Right cardiac atrium (tissue), 5 donors: ENCODE data around the gene CECR2. TPM values are rescaled to one million over a fixed set of nuclear protein-coding genes. Genes with fewer than 3 reads are reported as not detected.
"Not testable (repeated sequence)": the region's sequence is repeated elsewhere in the genome, so short reads cannot be mapped to it uniquely, and the experiment has no call there.

Source experiments
- ATAC-seq, 2 donors: fragments of 200-7000 bp; cut with Tn5 transposase; one replicate each; pipeline versions ENCODE4 v1.8.0 to v1.9.1; 2020; ENCODE audit warnings: moderate library complexity in 2 of 2, mild to moderate bottlenecking in 1 of 2
- DNase-seq, 3 donors: peaks; one replicate each; pipeline ENCODE4 v3.0.0-alpha.2; 2020
- H3K27ac ChIP-seq: one replicate; pipeline ENCODE4 v1.5.1; 2013; ENCODE audit warnings: mild to moderate bottlenecking, low read length, control low read depth, moderate library complexity
- H3K27me3 ChIP-seq: one replicate; pipeline ENCODE4 v1.6.1; 2013; ENCODE audit not compliant: control insufficient read depth, insufficient read depth
- H3K4me1 ChIP-seq: one replicate; pipeline ENCODE4 v1.6.1; 2013; ENCODE audit warnings: low read length; ENCODE audit not compliant: control insufficient read depth, insufficient read depth
- H3K4me3 ChIP-seq: one replicate; pipeline ENCODE4 v1.5.1; 2013; ENCODE audit warnings: low read length, control low read depth
- H3K9me3 ChIP-seq: one replicate; pipeline ENCODE4 v1.6.1; 2013; ENCODE audit warnings: low read length; ENCODE audit not compliant: control insufficient read depth
- WGBS: extraction: QIAGEN DNeasy Blood & Tissue Kit; methylation state at CpG from one replicate; pipeline ENCODE4 v1.1.7; 2013; 5-methylcytosine and 5-hydroxymethylcytosine counted together
- intact Hi-C, 4 donors: fragments of 100-400 bp; cut with DNase I; formaldehyde crosslinking; loops; one replicate each; pipeline versions ENCODE4 v1.11.0 to v1.14.0; 2022 to 2023
- polyA plus RNA-seq: library from polyadenylated mRNA; stranded (reverse); fragments of 200-250 nt; gene quantifications from one replicate; pipeline ENCODE4 v1.2.3, GENCODE V29; 2013
- total RNA-seq, 4 donors: library from RNA; stranded (reverse); fragmentation: NEBNext Ultra II Directional; extraction: Animal tissue kit (Norgen Biotek cat#: 25700); gene quantifications; one replicate each; pipeline ENCODE4 v1.2.1, GENCODE V29; 2021
- donor health status: healthy with polysubstance abuse.
- donor health status: DM: no; HTN: yes; CAD: no.
- donor health status: DM: no; HTN: no; CAD: no.
- donor health status: DM: no; HTN: yes; CAD: no; lungs with severe emphysema.
- donor health status: DM: yes; HTN: yes; CAD: no.

Gene CECR2
- total and polyA plus RNA-seq, 5 donors: 3.4 to 8.3 (median 4.3) TPM

GRCh38 chr22:17549655-17550054 lies 180.4 kb downstream of the CECR2 start:
- no peaks in the 10 kb centered on the region for H3K27me3 ChIP-seq
- intact Hi-C loops: loop anchor here in 1 of 4 donors (10.0 kb wide), 1 partner anchor 75 kb away; the partner anchor contains the start of gene ATP6V1E1
- no peaks in the 10 kb centered on the region for H3K4me1 ChIP-seq
- H3K9me3 ChIP-seq: no peaks in the 10 kb centered on the region
- no peak overlapping the region for H3K4me3 ChIP-seq
- no peak for ATAC-seq
- WGBS: 91% methylated on average over 5 of the region's 5 CpGs
- no peak overlapping the region for H3K27ac ChIP-seq
- DNase-seq: no peak

- Histone ChIP-seq H3K4me3 (no peak overlapping the region), H3K4me1 (no peaks in the 10 kb centered on the region), H3K27ac (no peak overlapping the region), H3K9me3 (no peaks in the 10 kb centered on the region), H3K27me3 (no peaks in the 10 kb centered on the region)
- DNase-seq: peak in 2 of 3 donors; percentile 57 to 68
- ATAC-seq: peak; percentile 77 to 79
- intact Hi-C loops: loop anchor here in 1 of 4 donors (10.0 kb wide), 1 partner anchor 72 kb away; the partner anchor contains the start of gene ATP6V1E1
- WGBS: 48% methylated on average over 7 of the region's 7 CpGs
Observed at GRCh38 chr22:17552737-17553136, 183.5 kb downstream of the CECR2 start.

DNA sequence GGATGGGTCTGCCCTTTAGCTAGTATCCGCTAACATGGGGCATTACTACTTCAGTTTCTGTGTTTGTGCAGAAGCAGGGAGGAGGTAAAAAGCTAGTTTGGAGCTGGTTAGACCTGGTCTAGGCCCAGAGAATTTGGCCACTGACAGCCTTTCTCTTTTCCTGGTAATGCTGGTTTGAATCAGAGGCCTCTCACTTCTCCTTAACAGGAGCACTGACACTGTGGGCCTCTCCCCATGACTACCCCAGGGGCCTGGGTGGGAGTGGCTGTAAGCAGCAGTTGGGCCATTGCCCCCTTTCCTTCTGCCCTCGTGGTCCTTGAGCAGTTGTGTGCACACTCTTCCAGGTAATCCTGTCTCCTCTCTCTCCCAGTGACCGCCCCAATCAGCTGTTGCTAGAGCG lies 185.6 kb downstream of the CECR2 start:
- no peak overlapping the region for H3K27ac ChIP-seq
- no peaks in the 10 kb centered on the region for H3K9me3 ChIP-seq
- H3K4me3 ChIP-seq: no peak overlapping the region
- ATAC-seq (no peak), DNase-seq (no peak)
- H3K27me3 ChIP-seq: no peaks in the 10 kb centered on the region
- intact Hi-C loops: loop anchor here in 1 of 4 donors (10.0 kb wide), 1 partner anchor 70 kb away; the partner anchor contains the start of gene ATP6V1E1
- H3K4me1 ChIP-seq: no peaks in the 10 kb centered on the region
- 92% methylated on average over 4 of the region's 4 CpGs for WGBS

DNA sequence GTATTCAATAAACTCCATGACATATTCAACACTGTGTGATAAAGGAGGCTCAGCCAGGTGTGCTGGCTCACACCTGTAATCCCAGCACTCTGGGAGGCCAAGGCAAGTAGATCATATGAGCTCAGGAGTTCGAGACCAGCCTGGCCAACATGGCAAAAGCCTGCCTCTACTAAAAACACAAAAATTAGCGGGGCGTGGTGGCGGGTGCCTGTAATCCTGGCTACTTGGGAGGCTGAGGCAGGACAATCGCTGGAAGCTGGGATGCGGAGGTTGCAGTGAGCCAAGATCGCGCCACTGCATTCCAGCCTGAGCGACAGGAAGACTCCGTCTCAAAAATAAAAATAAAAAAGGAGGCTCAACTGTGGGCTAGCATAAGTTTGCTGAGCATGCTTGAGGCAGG lies 189.9 kb downstream of the CECR2 start:
- no peaks in the 10 kb centered on the region for H3K9me3 ChIP-seq
- WGBS: 91% methylated on average over 10 of the region's 10 CpGs
- intact Hi-C loops: loop anchor here in 1 of 4 donors (10.0 kb wide), 1 partner anchor 66 kb away; the partner anchor contains the start of gene ATP6V1E1
- DNase-seq: no peak
- H3K27me3 ChIP-seq: no peaks in the 10 kb centered on the region
- peaks cover 6% of the 10 kb centered on the region for H3K4me1 ChIP-seq
- no peak overlapping the region for H3K4me3 ChIP-seq
- no peak for ATAC-seq
- H3K27ac ChIP-seq: no peak overlapping the region

GRCh38 chr22:17562906-17563870 lies 193.9 kb downstream of the CECR2 start, which contains the start of gene SLC25A18:
Gene SLC25A18 (plus strand): TSS chr22:17563498. CDS start chr22:17579945, 16,447 bp downstream.
- H3K27ac ChIP-seq: peak within 1 kb of the TSS; percentile 91
- ATAC-seq (peak; percentile 82), DNase-seq (peak; percentile 59 to 70 (median 69))
- no peaks in the 10 kb centered on the region for H3K27me3 ChIP-seq
- H3K9me3 ChIP-seq: no peaks in the 10 kb centered on the region
- intact Hi-C loops: no loop called here
- H3K4me3 ChIP-seq: no peak within 1 kb of the TSS
- 32% methylated on average over 17 of the region's 17 CpGs for WGBS
- H3K4me1 ChIP-seq: peaks cover 8% of the 10 kb centered on the region

DNA sequence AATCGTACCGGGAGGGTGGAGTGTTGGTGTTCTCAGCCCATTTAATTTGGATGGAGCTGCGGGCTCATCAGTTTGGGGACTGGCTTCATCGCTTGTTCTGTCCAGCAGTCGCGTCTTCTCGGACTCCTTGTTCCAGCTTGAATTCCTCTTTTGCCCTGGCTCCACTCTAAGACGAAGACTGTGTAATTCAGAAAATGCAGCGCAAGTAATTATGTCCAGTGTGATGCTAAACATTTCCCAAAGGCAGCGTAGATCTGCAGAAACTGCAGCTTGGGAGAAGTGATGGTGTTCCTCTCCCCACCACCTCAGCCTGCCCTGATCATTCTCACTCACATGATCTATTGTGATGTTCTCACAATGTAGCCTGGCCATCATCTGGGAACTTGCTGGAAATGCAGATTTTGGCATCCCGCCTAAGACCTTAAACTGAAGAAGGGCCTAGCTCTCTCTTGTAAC lies 194.7 kb downstream of the CECR2 start:
- Histone ChIP-seq H3K4me3 (no peak overlapping the region), H3K27me3 (no peaks in the 10 kb centered on the region), H3K4me1 (peaks cover 8% of the 10 kb centered on the region), H3K9me3 (no peaks in the 10 kb centered on the region), H3K27ac (peak overlapping the region; percentile 91)
- WGBS: 51% methylated on average over 11 of the region's 11 CpGs
- ATAC-seq: peak; percentile 34 to 36
- intact Hi-C loops: no loop called here
- no peak for DNase-seq

- peak overlapping the region; percentile 20 for H3K27ac ChIP-seq
- H3K4me3 ChIP-seq, ATAC-seq, H3K4me1 ChIP-seq, DNase-seq, H3K27me3 ChIP-seq, intact Hi-C loops, H3K9me3 ChIP-seq: not testable (repeated sequence)
- WGBS: 80% methylated on average over 19 of the region's 19 CpGs
Observed at GRCh38 chr22:17566016-17566687, 196.9 kb downstream of the CECR2 start.

DNA sequence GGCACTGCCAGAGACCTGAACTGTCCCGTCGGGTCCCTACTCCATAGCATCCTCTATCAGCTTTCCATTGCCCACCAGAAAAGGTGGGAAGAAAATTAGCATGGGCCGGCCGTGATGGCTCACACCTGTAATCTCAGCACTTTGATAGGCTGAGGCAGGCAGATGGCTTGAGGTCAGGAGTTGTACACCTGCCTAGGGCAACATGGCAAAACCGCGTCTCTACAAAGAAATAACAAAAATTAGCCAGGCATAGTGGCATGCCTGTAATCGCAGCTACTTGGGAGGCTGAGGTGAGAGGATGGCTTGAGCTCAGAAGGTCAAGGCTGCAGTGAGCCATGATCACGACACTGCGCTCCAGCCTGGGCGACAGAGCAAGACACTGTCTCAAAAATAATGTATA lies 197.5 kb downstream of the CECR2 start:
- no peak for ATAC-seq
- 70% methylated on average over 10 of the region's 10 CpGs for WGBS
- intact Hi-C loops: no loop called here
- Histone ChIP-seq H3K27ac (peak overlapping the region; percentile 12), H3K27me3 (no peaks in the 10 kb centered on the region), H3K4me1 (peaks cover 12% of the 10 kb centered on the region), H3K4me3 (no peak overlapping the region), H3K9me3 (no peaks in the 10 kb centered on the region)
- DNase-seq: no peak

DNA sequence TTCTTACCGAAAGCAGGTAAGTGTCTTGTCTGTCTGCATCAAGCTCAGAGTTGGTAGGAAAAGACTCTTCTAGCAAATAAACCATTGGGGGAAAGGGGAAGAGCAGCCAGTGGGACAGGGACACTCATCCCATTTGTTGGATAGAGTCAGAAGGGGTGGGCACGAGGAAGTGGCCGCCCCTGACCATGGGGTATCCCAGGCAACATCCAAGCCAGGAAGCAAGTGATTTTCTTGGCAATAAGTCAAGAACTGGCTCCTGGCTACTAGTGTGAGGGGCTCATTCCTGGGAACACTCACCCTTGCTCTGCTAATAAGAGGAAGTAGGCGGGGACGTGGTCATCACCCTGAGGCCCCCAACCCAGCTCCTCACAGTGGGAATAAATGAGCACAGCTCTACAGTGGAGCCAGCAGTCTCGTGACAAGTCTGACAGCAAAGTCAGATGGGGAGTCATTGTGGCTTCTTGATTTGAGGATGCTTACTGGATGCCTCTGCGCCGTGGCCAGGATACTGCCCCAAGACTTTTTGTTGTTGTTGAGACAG lies 200.8 kb downstream of the CECR2 start:
- H3K4me3 ChIP-seq: no peak overlapping the region

GRCh38 chr22:17570851-17571631 lies 201.8 kb downstream of the CECR2 start:
- no peaks in the 10 kb centered on the region for H3K9me3 ChIP-seq
- peaks cover 9% of the 10 kb centered on the region for H3K4me1 ChIP-seq
- intact Hi-C loops: loop anchor here in 2 of 4 donors (10.0 kb wide), 1 partner anchor 64 kb away; the partner anchor contains the start of gene BCL2L13 (in 2 of the 2)
- H3K27me3 ChIP-seq: no peaks in the 10 kb centered on the region
- ATAC-seq (peak; percentile 94), DNase-seq (peak; percentile 90 to 93 (median 92))
- 14% methylated on average over 21 of the region's 21 CpGs for WGBS
- H3K27ac ChIP-seq: peak overlapping the region; percentile 98
- H3K4me3 ChIP-seq: peak overlapping the region; percentile 27

More for the DNA sequence above, 200.8 kb downstream of the CECR2 start:
- H3K4me1 ChIP-seq: peaks cover 9% of the 10 kb centered on the region
- no peaks in the 10 kb centered on the region for H3K9me3 ChIP-seq
- DNase-seq: peak in 2 of 3 donors; percentile 50 to 75
- peak overlapping the region; percentile 98 for H3K27ac ChIP-seq
- no peaks in the 10 kb centered on the region for H3K27me3 ChIP-seq
- WGBS: 23% methylated on average over 8 of the region's 8 CpGs
- intact Hi-C loops: loop anchor here in 2 of 4 donors (10.0 kb wide), 1 partner anchor 65 kb away; the partner anchor contains the start of gene BCL2L13 (in 2 of the 2)
- peak; percentile 61 to 80 for ATAC-seq
